AG04449 (cell line): ENCODE results near the gene USP17L21.
"Not testable (repeated sequence)": the region's sequence is repeated elsewhere in the genome, so short reads cannot be mapped to it uniquely, and the experiment has no call there.

ENCODE experiments used
- CTCF ChIA-PET: fragments of 350-600 bp; formaldehyde crosslinking; extraction: SDS; loops from one replicate; lab custom pipeline; 2021; ENCODE audit warnings: antibody characterized with exemption; lab: Yijun Ruan, JAX
- POLR2A ChIA-PET: fragments of 400-600, 350-600 bp; formaldehyde crosslinking; extraction: SDS; loops from one replicate; lab custom pipeline; 2020; ENCODE audit warnings: antibody characterized with exemption, inconsistent platforms; lab: Yijun Ruan, JAX
- DNase-seq: peaks from one replicate; pipeline ENCODE4 v3.0.0-alpha.2; 2010; ENCODE audit warnings: low read depth, low spot score
- H3K4me3 ChIP-seq: 2 replicates; pipeline ENCODE4 v1.5.1; 2011; ENCODE audit warnings: low read depth, mild to moderate bottlenecking, control low read depth, low read length

Gene USP17L21

GRCh38 chr4:9262572-9262971 lies at the start of gene USP17L21:
USP17L21 (plus strand) TSS chr4:9262872; CDS start chr4:9262872, 0 bp downstream.
- CTCF ChIA-PET, H3K4me3 ChIP-seq, DNase-seq, POLR2A ChIA-PET: not testable (repeated sequence)

GRCh38 chr4:9214701-9215100 lies 48.0 kb upstream of the USP17L21 start:
- POLR2A ChIA-PET, DNase-seq, H3K4me3 ChIP-seq, CTCF ChIA-PET: not testable (repeated sequence)

GRCh38 chr4:9215105-9215504 lies 47.6 kb upstream of the USP17L21 start, which contains the start of gene USP17L11:
USP17L11 (plus strand) TSS chr4:9215405; CDS start chr4:9215405, 0 bp downstream.
- H3K4me3 ChIP-seq, DNase-seq, POLR2A ChIA-PET, CTCF ChIA-PET: not testable (repeated sequence)

GRCh38 chr4:9219852-9220251 lies 42.8 kb upstream of the USP17L21 start, which contains the start of gene USP17L12:
USP17L12 (plus strand) TSS chr4:9220152; CDS start chr4:9220152, 0 bp downstream.
- CTCF ChIA-PET, POLR2A ChIA-PET, H3K4me3 ChIP-seq, DNase-seq: not testable (repeated sequence)

GRCh38 chr4:9224596-9224995 lies 38.1 kb upstream of the USP17L21 start, which contains the start of gene USP17L13:
USP17L13 (plus strand) TSS chr4:9224896; CDS start chr4:9224896, 0 bp downstream.
- POLR2A ChIA-PET, CTCF ChIA-PET: not testable (repeated sequence)

GRCh38 chr4:9230249-9230648 lies 32.4 kb upstream of the USP17L21 start:
- H3K4me3 ChIP-seq, CTCF ChIA-PET, DNase-seq, POLR2A ChIA-PET: not testable (repeated sequence)

More at GRCh38 chr4:9224596-9224995, 38.1 kb upstream of the USP17L21 start, which contains the start of gene USP17L13:
- not testable (repeated sequence) for H3K4me3 ChIP-seq, DNase-seq

- DNase-seq, CTCF ChIA-PET, H3K4me3 ChIP-seq, POLR2A ChIA-PET: not testable (repeated sequence)
Measured at GRCh38 chr4:9234085-9234484, 28.6 kb upstream of the USP17L21 start, which contains the start of gene USP17L15. USP17L15 (plus strand) TSS chr4:9234385; CDS start chr4:9234385, 0 bp downstream.

- H3K4me3 ChIP-seq, POLR2A ChIA-PET, DNase-seq, CTCF ChIA-PET: not testable (repeated sequence)
Measured at GRCh38 chr4:9238461-9238860, 24.2 kb upstream of the USP17L21 start.

- CTCF ChIA-PET, DNase-seq, POLR2A ChIA-PET, H3K4me3 ChIP-seq: not testable (repeated sequence)
Measured at GRCh38 chr4:9243579-9243978, 19.1 kb upstream of the USP17L21 start, which contains the start of gene USP17L17. USP17L17 (plus strand) TSS chr4:9243879; CDS start chr4:9243879, 0 bp downstream.

- CTCF ChIA-PET, H3K4me3 ChIP-seq, DNase-seq, POLR2A ChIA-PET: not testable (repeated sequence)
Measured at GRCh38 chr4:9247953-9248680, 14.6 kb upstream of the USP17L21 start, which contains the start of gene USP17L18. USP17L18 (plus strand) TSS chr4:9248630; CDS start chr4:9248630, 0 bp downstream.

GRCh38 chr4:9253078-9253477 lies 9.6 kb upstream of the USP17L21 start, which contains the start of gene USP17L19:
USP17L19 (plus strand) TSS chr4:9253378; CDS start chr4:9253378, 0 bp downstream.
- POLR2A ChIA-PET, DNase-seq, CTCF ChIA-PET, H3K4me3 ChIP-seq: not testable (repeated sequence)

GRCh38 chr4:9257824-9258223 lies 4.8 kb upstream of the USP17L21 start, which contains the start of gene USP17L20:
USP17L20 (plus strand) TSS chr4:9258124; CDS start chr4:9258124, 0 bp downstream.
- DNase-seq, H3K4me3 ChIP-seq, CTCF ChIA-PET, POLR2A ChIA-PET: not testable (repeated sequence)

GRCh38 chr4:9267319-9267718 lies 4.6 kb downstream of the USP17L21 start, which contains the start of gene USP17L22:
USP17L22 (plus strand) TSS chr4:9267619; CDS start chr4:9267619, 0 bp downstream.
- DNase-seq, POLR2A ChIA-PET, H3K4me3 ChIP-seq, CTCF ChIA-PET: not testable (repeated sequence)

GRCh38 chr4:9271719-9272118 lies 9.0 kb downstream of the USP17L21 start:
- CTCF ChIA-PET, POLR2A ChIA-PET, DNase-seq, H3K4me3 ChIP-seq: not testable (repeated sequence)
